IMR-90 (cell line): ENCODE measurements around the gene CECR2. TPM values are rescaled to one million over a fixed set of nuclear protein-coding genes. Genes with fewer than 3 reads are reported as not detected.

Experiments
- ATAC-seq: fragments of 200-7000 bp; cut with Tn5 transposase; 2 replicates; pipeline ENCODE4 v1.9.1; 2020; ENCODE audit warnings: low read depth, mild to moderate bottlenecking, moderate library complexity
- BruUV-seq: library from RNA; stranded (reverse); fragments of 400-500 nt; replicated peaks from 2 replicates; lab custom pipeline; 2021; lab: Mats Ljungman, UMichigan
- CTCF ChIA-PET: fragments of 300-600 bp; formaldehyde crosslinking; extraction: SDS; loops from one replicate; lab custom pipeline; 2021; ENCODE audit warnings: antibody characterized with exemption; lab: Yijun Ruan, JAX
- POLR2A ChIA-PET: fragments of 300-600 bp; sonication (Branson Sonifier 250); formaldehyde crosslinking; loops from one replicate; lab custom pipeline; 2022; ENCODE audit warnings: antibody characterized with exemption; ENCODE audit not compliant: unreplicated experiment; lab: Charles Lee
- DNase-seq: peaks from one replicate; pipeline ENCODE4 v3.0.0; 2013
- H2AFZ ChIP-seq: replicated peaks from 2 replicates; pipeline ENCODE3; 2013; ENCODE audit warnings: low read length, mild to moderate bottlenecking; ENCODE audit not compliant: poor library complexity
- H2AK5ac ChIP-seq: 2 replicates; pipeline ENCODE4 v1.6.1; 2013; ENCODE audit warnings: low read depth, low read length, inconsistent platforms
- H2AK9ac ChIP-seq: replicated peaks from 2 replicates; pipeline ENCODE3; 2013; ENCODE audit warnings: mild to moderate bottlenecking, low read depth, low read length, moderate library complexity; ENCODE audit not compliant: poor library complexity
- H2BK120ac ChIP-seq: 2 replicates; pipeline ENCODE4 v1.6.1; 2013; ENCODE audit warnings: low read depth, low read length, inconsistent platforms
- H2BK15ac ChIP-seq: 3 replicates; pipeline ENCODE4 v1.6.1; 2013; ENCODE audit warnings: low read depth, low read length, inconsistent platforms
- H2BK20ac ChIP-seq: 2 replicates; pipeline ENCODE4 v1.6.1; 2013; ENCODE audit warnings: low read depth, mild to moderate bottlenecking, inconsistent platforms, low read length, moderate library complexity
- H2BK5ac ChIP-seq: 2 replicates; pipeline ENCODE4 v1.6.1; 2013; ENCODE audit warnings: mild to moderate bottlenecking, low read depth, low read length, inconsistent platforms; ENCODE audit not compliant: poor library complexity, severe bottlenecking
- H3K14ac ChIP-seq: replicated peaks from 2 replicates; pipeline ENCODE4 v1.6.1; 2013; ENCODE audit warnings: low read depth, low read length, inconsistent platforms
- H3K18ac ChIP-seq: 2 replicates; pipeline ENCODE4 v1.6.1; 2013; ENCODE audit warnings: low read depth, low read length, control low read depth
- H3K23ac ChIP-seq: 2 replicates; pipeline ENCODE4 v1.6.1; 2013; ENCODE audit warnings: low read depth, low read length, inconsistent platforms
- H3K27ac ChIP-seq: 2 replicates; pipeline ENCODE4 v1.5.1; 2013; ENCODE audit warnings: mild to moderate bottlenecking, control low read depth, low read length; ENCODE audit not compliant: insufficient read depth
- H3K27me3 ChIP-seq: 2 replicates; pipeline ENCODE4 v1.6.1; 2013; ENCODE audit warnings: low read length; ENCODE audit not compliant: control insufficient read depth, insufficient read depth
- H3K36me3 ChIP-seq: 2 replicates; pipeline ENCODE4 v1.6.1; 2013; ENCODE audit warnings: low read length, mixed read lengths; ENCODE audit not compliant: control insufficient read depth, insufficient read depth
- H3K4ac ChIP-seq: 2 replicates; pipeline ENCODE4 v1.6.1; 2013; ENCODE audit warnings: low read depth, low read length, inconsistent platforms
- H3K4me1 ChIP-seq: 2 replicates; pipeline ENCODE4 v1.6.1; 2013; ENCODE audit warnings: low read length, mixed read lengths; ENCODE audit not compliant: control insufficient read depth, insufficient read depth
- H3K4me2 ChIP-seq: 2 replicates; pipeline ENCODE4 v1.6.1; 2013; ENCODE audit warnings: low read depth, mild to moderate bottlenecking, control low read depth, low read length, moderate library complexity
- H3K4me3 ChIP-seq: 2 replicates; pipeline ENCODE4 v1.5.1; 2013; ENCODE audit warnings: low read depth, mild to moderate bottlenecking, control low read depth, low read length, moderate library complexity; ENCODE audit not compliant: insufficient read depth
- H3K56ac ChIP-seq: 2 replicates; pipeline ENCODE4 v1.6.1; 2013; ENCODE audit warnings: low read length, inconsistent platforms; ENCODE audit not compliant: insufficient read depth; ENCODE audit errors: extremely low read depth
- H3K79me1 ChIP-seq, 2 experiments: 2 replicates each; pipeline ENCODE4 v1.6.1; 2013; ENCODE audit warnings: low read length in 2 of 2, inconsistent platforms in 1 of 2, low read depth in 1 of 2
- H3K9ac ChIP-seq: 2 replicates; pipeline ENCODE4 v1.6.1; 2013; ENCODE audit warnings: low read depth, low read length, control low read depth
- H3K9me1 ChIP-seq: 2 replicates; pipeline ENCODE4 v1.6.1; 2013; ENCODE audit warnings: low read length, inconsistent platforms; ENCODE audit not compliant: insufficient read depth
- H3K9me3 ChIP-seq: 2 replicates; pipeline ENCODE4 v1.6.1; 2013; ENCODE audit warnings: low read length; ENCODE audit not compliant: control insufficient read depth, insufficient read depth
- H4K20me1 ChIP-seq: 2 replicates; pipeline ENCODE4 v1.6.1; 2013; ENCODE audit warnings: low read length, inconsistent platforms; ENCODE audit not compliant: insufficient read depth
- H4K5ac ChIP-seq: 2 replicates; pipeline ENCODE4 v1.6.1; 2013; ENCODE audit warnings: mild to moderate bottlenecking, low read depth, low read length, control low read depth
- H4K8ac ChIP-seq, 2 experiments: 2 replicates each; pipeline ENCODE4 v1.6.1; 2013; ENCODE audit warnings: low read depth in 2 of 2, low read length in 2 of 2, control low read depth in 1 of 2, inconsistent platforms in 1 of 2
- H4K91ac ChIP-seq: 2 replicates; pipeline ENCODE4 v1.6.1; 2013; ENCODE audit warnings: low read depth, low read length, inconsistent platforms; ENCODE audit not compliant: insufficient read depth
- MAZ ChIP-seq: IDR thresholded peaks from 2 replicates; pipeline ENCODE4 v1.6.1; 2012; ENCODE audit warnings: low read depth, mild to moderate bottlenecking, low read length, improper control_type of control experiment, moderate library complexity, borderline replicate concordance
- WGBS, 2 experiments: methylation state at CpG; one replicate each; pipeline versions ENCODE4 v1.1.5 to v1.1.7; 2013; ENCODE audit warnings: missing lambda C conversion rate in 2 of 2; ENCODE audit not compliant: insufficient read length in 1 of 2; ENCODE audit errors: extremely low coverage in 2 of 2; 5-methylcytosine and 5-hydroxymethylcytosine counted together
- dilution Hi-C: fragments of 300-500 bp; cut with HindIII; formaldehyde crosslinking; loops from one replicate; pipeline ENCODE4 v1.14.3; 2018; ENCODE audit warnings: low sequenced_read_pairs; ENCODE audit not compliant: unreplicated experiment
- in situ Hi-C: fragments of 300-500 bp; cut with MboI; formaldehyde crosslinking; loops from 3 replicates; pipeline ENCODE4 v1.14.3; 2019; ENCODE audit warnings: low sequenced_read_pairs, inconsistent platforms, mixed read lengths
- intact Hi-C: fragments of 100-400 bp; cut with micrococcal nuclease; formaldehyde crosslinking; loops from 2 replicates; pipeline ENCODE4 v1.10.0; 2022
- polyA plus RNA-seq, 3 experiments: library from polyadenylated mRNA; depleted of rRNA; stranded (reverse); fragments of >200 nt; gene quantifications; 2 replicates each; pipeline ENCODE4 v1.2.3, GENCODE V29; 2012; ENCODE audit warnings: low replicate concordance in 1 of 3
- total RNA-seq: library from RNA; depleted of rRNA; stranded (reverse); fragments of >200 nt; gene quantifications from 2 replicates; pipeline ENCODE4 v1.2.3, GENCODE V29; 2012

The CECR2 gene
- total and polyA plus RNA-seq, 2 of the 4 experiments (the other 2 are of a cell fraction): under 0.01 TPM; not detected in 1

GRCh38 chr22:17342361-17342760, 26.9 kb upstream of the CECR2 start:
- Histone ChIP-seq H2BK15ac (no peak overlapping the region), H3K36me3 (no peaks in the 10 kb centered on the region), H3K56ac (no peak overlapping the region), H2AK9ac (no peak overlapping the region), H3K9me1 (no peaks in the 10 kb centered on the region), H3K14ac (no peak overlapping the region), H3K23ac (no peak overlapping the region), H3K4ac (no peak overlapping the region), H2AFZ (no peak overlapping the region), H4K20me1 (no peaks in the 10 kb centered on the region), H2BK5ac (no peak overlapping the region), H3K18ac (no peak overlapping the region), H3K27me3 (peaks cover under 1% of the 10 kb centered on the region; the same call in 1 of the 2 replicates), H3K4me2 (no peak overlapping the region), H4K5ac (no peak overlapping the region), H2BK20ac (no peak overlapping the region), H3K79me1 (no peaks in the 10 kb centered on the region), H3K27ac (no peak overlapping the region), H3K4me1 (no peaks in the 10 kb centered on the region), H3K9me3 (no peaks in the 10 kb centered on the region), H3K9ac (no peak overlapping the region), H4K8ac (no peak overlapping the region), H2BK120ac (no peak overlapping the region), H4K91ac (no peak overlapping the region), H3K4me3 (no peak overlapping the region), H2AK5ac (no peak overlapping the region)
- ATAC-seq (no peak), DNase-seq (no peak)
- CTCF ChIA-PET: no interaction called here
- intact Hi-C loops (no loop called here), dilution Hi-C loops (no loop called here), in situ Hi-C loops (no loop called here)
- TF ChIP-seq MAZ: no peak
- BruUV-seq: no TSS peak
- POLR2A ChIA-PET: no interaction called here
- 25% methylated on average over 1 of the region's 5 CpGs; no CpG with 5 or more reads in 1 of the 2 experiments for WGBS, 2 experiments
